Right atrium auricular region (tissue), 2 donors: ENCODE measurements around the gene PIP4K2A. TPM values are rescaled to one million over a fixed set of nuclear protein-coding genes. Genes with fewer than 3 reads are reported as not detected.

ENCODE experiments used
- DNase-seq: peaks from one replicate; pipeline ENCODE4 v3.0.0-alpha.2; 2019; ENCODE audit warnings: low spot score
- H3K27ac ChIP-seq, 2 donors: fragments of 200-600 bp; sonication (generic); 1 replicate in 1 of 2; 2 replicates in 1 of 2; pipeline ENCODE4 v1.5.1; 2016 to 2019
- H3K27me3 ChIP-seq, 2 donors: fragments of 200-600 bp; sonication (generic); one replicate each; pipeline versions ENCODE4 v1.5.1 to v1.6.0; 2017 to 2019
- H3K36me3 ChIP-seq: fragments of 200-600 bp; sonication (generic); one replicate; pipeline ENCODE4 v1.5.1; 2016
- H3K4me1 ChIP-seq, 2 donors: fragments of 200-600 bp; sonication (generic); one replicate each; pipeline versions ENCODE4 v1.5.1 to v1.6.0; 2017 to 2019
- H3K4me3 ChIP-seq, 2 donors: fragments of 200-600 bp; sonication (generic); 1 replicate in 1 of 2; 2 replicates in 1 of 2; pipeline ENCODE4 v1.5.1; 2017 to 2019; ENCODE audit warnings: mild to moderate bottlenecking in 1 of 2, moderate library complexity in 1 of 2
- H3K9me3 ChIP-seq, 2 donors: fragments of 200-600 bp; sonication (generic); one replicate each; pipeline ENCODE4 v1.5.1; 2019
- CTCF ChIP-seq, 2 donors: fragments of 200-600 bp; sonication (generic); IDR thresholded peaks; one replicate each; pipeline ENCODE4 v1.5.1; 2019; ENCODE audit warnings: antibody characterized with exemption in 2 of 2
- total RNA-seq, 2 donors: library from RNA; depleted of rRNA; stranded (reverse); fragments of >200 nt; gene quantifications; one replicate each; pipeline ENCODE4 v1.1.0, GENCODE V29; 2016

PIP4K2A gene
- total RNA-seq, 2 donors from 2014 or later: 12.1 to 18.3 TPM

DNA sequence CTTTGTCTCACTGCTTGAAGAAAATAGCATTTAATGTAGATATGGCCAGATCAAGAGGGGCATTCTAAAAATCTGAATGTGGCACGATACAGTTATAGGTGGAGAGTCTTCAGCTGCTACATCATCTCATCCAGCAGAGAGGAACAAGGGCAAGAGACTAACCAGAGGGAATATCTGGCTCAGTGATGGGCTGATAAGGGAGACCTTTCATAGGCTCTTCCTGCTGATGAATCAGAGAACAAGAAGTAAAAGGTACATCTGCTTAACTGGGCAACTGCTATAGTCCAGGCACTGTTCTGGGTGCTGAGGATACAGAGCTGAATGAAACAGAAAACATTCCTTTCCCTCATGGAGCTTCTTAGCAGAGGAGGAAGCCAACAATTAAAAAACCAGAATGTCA, 37.9 kb downstream of the PIP4K2A start:
- Histone ChIP-seq H3K9me3 (no peaks in the 10 kb centered on the region), H3K4me1 (peaks cover 0 to 30% of the 10 kb centered on the region in 2 donors), H3K4me3 (no peak overlapping the region), H3K27me3 (no peaks in the 10 kb centered on the region), H3K27ac (no peak overlapping the region), H3K36me3 (no peaks in the 10 kb centered on the region)
- DNase-seq: no peak
- no peak for TF ChIP-seq CTCF (IDR thresholded peaks at IDR 0.05)

- no peak for TF ChIP-seq CTCF (IDR thresholded peaks at IDR 0.05)
- H3K9me3 ChIP-seq: no peaks in the 10 kb centered on the region
- no peaks in the 10 kb centered on the region for H3K36me3 ChIP-seq
- no peak overlapping the region for H3K27ac ChIP-seq
- no peak for DNase-seq
- H3K4me1 ChIP-seq: peaks cover 0 to 27% of the 10 kb centered on the region in 2 donors
- H3K27me3 ChIP-seq: no peaks in the 10 kb centered on the region
- no peak overlapping the region for H3K4me3 ChIP-seq
These were observed 39.8 kb downstream of the PIP4K2A start for GRCh38 chr10:22674573-22674930.

GRCh38 chr10:22673785-22674572, 40.4 kb downstream of the PIP4K2A start:
- no peak overlapping the region for H3K4me3 ChIP-seq
- no peaks in the 10 kb centered on the region for H3K27me3 ChIP-seq
- no peak for TF ChIP-seq CTCF (IDR thresholded peaks at IDR 0.05)
- H3K36me3 ChIP-seq: no peaks in the 10 kb centered on the region
- DNase-seq: no peak
- peaks cover 0 to 27% of the 10 kb centered on the region in 2 donors for H3K4me1 ChIP-seq
- no peaks in the 10 kb centered on the region for H3K9me3 ChIP-seq
- H3K27ac ChIP-seq: no peak overlapping the region

DNA sequence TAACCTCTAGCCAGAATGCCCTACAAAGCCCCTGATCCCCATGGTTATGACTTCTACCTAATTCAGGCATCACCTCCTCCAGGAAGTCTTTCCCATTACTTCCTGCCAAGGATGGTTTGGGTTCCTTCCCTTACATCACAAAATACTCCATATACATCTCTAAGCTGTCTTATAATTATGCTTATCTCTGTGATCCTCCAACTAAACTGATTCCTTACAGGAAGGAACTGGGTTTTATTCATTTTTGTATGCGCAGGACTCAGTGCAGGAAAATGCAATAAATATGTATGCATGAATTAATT, 41.3 kb downstream of the PIP4K2A start:
- H3K9me3 ChIP-seq: no peaks in the 10 kb centered on the region
- no peaks in the 10 kb centered on the region for H3K36me3 ChIP-seq
- H3K4me3 ChIP-seq: no peak overlapping the region
- no peak for TF ChIP-seq CTCF (IDR thresholded peaks at IDR 0.05)
- peaks cover 0 to 27% of the 10 kb centered on the region in 2 donors for H3K4me1 ChIP-seq
- no peaks in the 10 kb centered on the region for H3K27me3 ChIP-seq
- no peak overlapping the region for H3K27ac ChIP-seq
- no peak for DNase-seq

DNA sequence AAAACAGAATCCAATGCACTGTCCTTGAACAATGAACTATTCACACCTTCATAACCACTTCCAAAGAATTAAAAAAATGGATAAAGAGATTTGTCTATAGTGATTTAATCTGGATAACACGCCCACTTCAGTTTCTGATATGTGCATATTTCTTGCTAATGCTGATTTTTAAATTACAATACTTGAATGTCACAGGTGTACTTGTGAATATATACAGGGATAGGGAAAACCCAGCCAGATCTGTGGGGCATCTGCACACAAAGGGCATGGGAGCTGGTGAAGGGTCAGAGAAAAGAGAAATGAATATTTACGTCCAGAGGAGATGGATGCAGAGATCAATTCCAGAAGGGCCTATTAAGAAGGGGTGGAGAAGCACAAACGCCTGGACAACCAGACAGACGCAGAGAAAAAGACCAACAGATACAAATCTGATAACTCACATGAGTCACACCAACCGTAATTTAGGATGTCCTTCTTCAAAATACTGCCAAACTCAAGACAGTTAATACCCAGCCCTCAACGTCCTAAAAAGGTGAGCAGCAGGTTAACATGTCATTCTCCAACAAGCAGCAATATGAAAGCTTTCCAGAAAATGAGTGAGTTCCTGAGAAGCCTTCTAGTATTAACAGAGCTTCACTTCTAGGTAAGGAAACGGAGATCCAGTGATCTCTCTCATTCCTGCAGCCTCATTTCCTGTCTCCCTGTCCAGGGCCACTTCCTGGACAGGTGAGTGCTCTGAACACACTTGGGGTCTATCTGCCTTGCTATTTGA, 41.9 kb downstream of the PIP4K2A start:
- Histone ChIP-seq H3K4me1 (peaks cover 0 to 27% of the 10 kb centered on the region in 2 donors), H3K27me3 (no peaks in the 10 kb centered on the region), H3K4me3 (no peak overlapping the region), H3K36me3 (no peaks in the 10 kb centered on the region), H3K9me3 (no peaks in the 10 kb centered on the region), H3K27ac (no peak overlapping the region)
- DNase-seq: no peak
- TF ChIP-seq CTCF (IDR thresholded peaks at IDR 0.05): no peak
